OCI-LY3 (cell line): ENCODE measurements around the gene MFNG.

Source experiments
- H2AFZ ChIP-seq: fragments of 200-600, 300-600 bp; shearing (Covaris generic); 2 replicates; pipeline ENCODE4 v1.6.0; 2014; ENCODE audit warnings: antibody characterized with exemption, low read depth, low read length
- H3K27ac ChIP-seq: fragments of 200-600, 300-600 bp; sonication (generic); 2 replicates; pipeline ENCODE4 v1.5.1; 2014; ENCODE audit warnings: mild to moderate bottlenecking, low read length, moderate library complexity, mixed read lengths
- H3K27me3 ChIP-seq: fragments of 200-600, 300-600 bp; sonication (generic); 2 replicates; pipeline ENCODE4 v1.6.1; 2014; ENCODE audit warnings: low read depth, low read length, mixed read lengths
- H3K36me3 ChIP-seq: fragments of 200-600, 300-600 bp; sonication (generic); replicated peaks from 2 replicates; pipeline ENCODE3; 2014; ENCODE audit warnings: low read depth, low read length, mixed read lengths
- H3K4me1 ChIP-seq: fragments of 300-600, 200-600 bp; sonication (generic); 2 replicates; pipeline ENCODE4 v1.6.1; 2014; ENCODE audit warnings: low read length, mixed read lengths
- H3K4me2 ChIP-seq: fragments of 200-600, 300-600 bp; sonication (generic); 2 replicates; pipeline ENCODE4 v1.6.1; 2014; ENCODE audit warnings: low read length, mixed read lengths
- H3K4me3 ChIP-seq: fragments of 300-600, 200-600 bp; sonication (generic); 2 replicates; pipeline ENCODE4 v1.5.1; 2014; ENCODE audit warnings: antibody characterized with exemption, mild to moderate bottlenecking, low read length, moderate library complexity
- H3K79me2 ChIP-seq: fragments of 300-600, 200-600 bp; shearing (Covaris generic); 2 replicates; pipeline ENCODE4 v1.6.1; 2014; ENCODE audit warnings: mild to moderate bottlenecking, low read length, mixed read lengths
- H3K9ac ChIP-seq: fragments of 300-600, 200-600 bp; shearing (Covaris generic); 2 replicates; pipeline ENCODE4 v1.6.0; 2014; ENCODE audit warnings: mild to moderate bottlenecking, low read length, moderate library complexity
- H3K9me3 ChIP-seq: fragments of 200-600, 300-600 bp; shearing (Covaris generic); 2 replicates; pipeline ENCODE4 v1.6.1; 2014; ENCODE audit warnings: low read length, mixed read lengths; ENCODE audit not compliant: insufficient read depth
- H4K20me1 ChIP-seq: fragments of 200-600, 300-600 bp; sonication (generic); 2 replicates; pipeline ENCODE4 v1.6.1; 2016; ENCODE audit warnings: low read length, mixed read lengths; ENCODE audit not compliant: insufficient read depth
- EZH2phosphoT487 ChIP-seq: fragments of 200-600 bp; shearing (Covaris generic); IDR thresholded peaks from 2 replicates; pipeline ENCODE4 v1.6.1; 2018; ENCODE audit warnings: antibody characterized with exemption, mixed run types, low read depth
- TF ChIP-seq, protein P1 (sequence below): fragments of 200-600, 300-600 bp; sonication (generic); IDR thresholded peaks from 2 replicates; pipeline ENCODE4 v1.5.1; 2014; ENCODE audit warnings: antibody characterized with exemption, low read length, low read depth

MFNG gene

DNA sequence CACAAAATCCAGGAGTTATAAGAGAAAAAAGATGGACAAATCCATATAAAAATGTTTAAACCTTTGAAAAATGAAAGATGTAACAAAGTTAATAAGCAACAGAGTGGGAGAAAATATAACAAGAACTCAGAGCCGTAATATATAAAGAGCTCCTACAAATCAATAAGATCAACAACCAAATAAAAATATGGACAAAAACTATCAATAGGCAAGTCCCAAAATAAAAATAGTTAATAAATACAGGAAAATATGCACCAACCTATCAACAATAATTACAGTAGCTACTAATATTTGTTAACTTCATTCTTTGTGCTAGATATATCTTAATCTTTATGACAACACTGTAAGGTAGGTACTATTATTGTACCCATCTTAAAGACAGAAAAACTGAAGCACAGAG is 30.3 kb upstream of the MFNG start:
- Histone ChIP-seq H2AFZ (no peak overlapping the region), H3K36me3 (no peaks in the 10 kb centered on the region), H3K9me3 (no peaks in the 10 kb centered on the region), H3K9ac (no peak overlapping the region), H3K27me3 (peaks cover 16% of the 10 kb centered on the region), H4K20me1 (no peaks in the 10 kb centered on the region), H3K27ac (no peak overlapping the region), H3K79me2 (no peaks in the 10 kb centered on the region), H3K4me2 (no peak overlapping the region), H3K4me3 (no peak overlapping the region), H3K4me1 (no peaks in the 10 kb centered on the region)
- TF ChIP-seq, protein P1, sequence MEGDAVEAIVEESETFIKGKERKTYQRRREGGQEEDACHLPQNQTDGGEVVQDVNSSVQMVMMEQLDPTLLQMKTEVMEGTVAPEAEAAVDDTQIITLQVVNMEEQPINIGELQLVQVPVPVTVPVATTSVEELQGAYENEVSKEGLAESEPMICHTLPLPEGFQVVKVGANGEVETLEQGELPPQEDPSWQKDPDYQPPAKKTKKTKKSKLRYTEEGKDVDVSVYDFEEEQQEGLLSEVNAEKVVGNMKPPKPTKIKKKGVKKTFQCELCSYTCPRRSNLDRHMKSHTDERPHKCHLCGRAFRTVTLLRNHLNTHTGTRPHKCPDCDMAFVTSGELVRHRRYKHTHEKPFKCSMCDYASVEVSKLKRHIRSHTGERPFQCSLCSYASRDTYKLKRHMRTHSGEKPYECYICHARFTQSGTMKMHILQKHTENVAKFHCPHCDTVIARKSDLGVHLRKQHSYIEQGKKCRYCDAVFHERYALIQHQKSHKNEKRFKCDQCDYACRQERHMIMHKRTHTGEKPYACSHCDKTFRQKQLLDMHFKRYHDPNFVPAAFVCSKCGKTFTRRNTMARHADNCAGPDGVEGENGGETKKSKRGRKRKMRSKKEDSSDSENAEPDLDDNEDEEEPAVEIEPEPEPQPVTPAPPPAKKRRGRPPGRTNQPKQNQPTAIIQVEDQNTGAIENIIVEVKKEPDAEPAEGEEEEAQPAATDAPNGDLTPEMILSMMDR = no peak

- Histone ChIP-seq H3K4me3 (no peak overlapping the region), H3K4me1 (no peaks in the 10 kb centered on the region), H3K4me2 (no peak overlapping the region), H3K9ac (no peak overlapping the region), H3K36me3 (no peaks in the 10 kb centered on the region), H3K27me3 (peaks cover 15% of the 10 kb centered on the region), H2AFZ (no peak overlapping the region), H3K9me3 (no peaks in the 10 kb centered on the region), H3K79me2 (no peaks in the 10 kb centered on the region), H4K20me1 (no peaks in the 10 kb centered on the region), H3K27ac (no peak overlapping the region)
- TF ChIP-seq, protein P1 = no peak
- no peak for TF ChIP-seq EZH2phosphoT487
Measured at GRCh38 chr22:37515901-37516300, 29.7 kb upstream of the MFNG start.

DNA sequence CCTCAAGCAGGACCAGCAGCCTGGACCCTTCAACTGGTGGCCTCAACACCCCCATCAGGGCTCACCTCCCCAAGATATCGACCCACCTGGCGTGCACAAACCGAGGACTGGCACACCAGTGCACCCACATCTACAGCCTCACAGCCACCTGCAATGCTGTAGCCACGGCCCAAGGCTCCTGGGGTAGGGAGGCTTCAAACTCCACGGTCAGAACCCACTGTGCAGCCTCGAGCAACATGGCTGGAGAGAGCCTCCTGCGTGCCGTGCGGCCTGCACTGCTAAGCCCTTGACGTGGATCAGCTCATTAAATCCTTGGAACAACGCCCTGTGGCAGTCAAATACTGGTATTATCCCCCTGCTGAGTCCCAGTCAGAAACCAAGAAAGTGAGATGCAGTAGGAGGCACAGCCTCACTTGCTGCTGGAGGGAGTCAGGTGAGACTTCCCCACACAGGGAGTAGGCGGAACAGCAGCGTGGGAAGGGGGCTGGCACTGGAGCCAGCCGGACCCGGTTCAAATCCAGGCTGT is 28.4 kb upstream of the MFNG start:
- Histone ChIP-seq H2AFZ (no peak overlapping the region), H3K27ac (no peak overlapping the region), H3K4me2 (no peak overlapping the region), H3K4me1 (no peaks in the 10 kb centered on the region), H3K79me2 (no peaks in the 10 kb centered on the region), H3K4me3 (no peak overlapping the region), H3K9ac (no peak overlapping the region), H4K20me1 (no peaks in the 10 kb centered on the region), H3K9me3 (no peaks in the 10 kb centered on the region), H3K36me3 (no peaks in the 10 kb centered on the region), H3K27me3 (peaks cover 15% of the 10 kb centered on the region)
- TF ChIP-seq EZH2phosphoT487 = no peak
- TF ChIP-seq, protein P1 = no peak

DNA sequence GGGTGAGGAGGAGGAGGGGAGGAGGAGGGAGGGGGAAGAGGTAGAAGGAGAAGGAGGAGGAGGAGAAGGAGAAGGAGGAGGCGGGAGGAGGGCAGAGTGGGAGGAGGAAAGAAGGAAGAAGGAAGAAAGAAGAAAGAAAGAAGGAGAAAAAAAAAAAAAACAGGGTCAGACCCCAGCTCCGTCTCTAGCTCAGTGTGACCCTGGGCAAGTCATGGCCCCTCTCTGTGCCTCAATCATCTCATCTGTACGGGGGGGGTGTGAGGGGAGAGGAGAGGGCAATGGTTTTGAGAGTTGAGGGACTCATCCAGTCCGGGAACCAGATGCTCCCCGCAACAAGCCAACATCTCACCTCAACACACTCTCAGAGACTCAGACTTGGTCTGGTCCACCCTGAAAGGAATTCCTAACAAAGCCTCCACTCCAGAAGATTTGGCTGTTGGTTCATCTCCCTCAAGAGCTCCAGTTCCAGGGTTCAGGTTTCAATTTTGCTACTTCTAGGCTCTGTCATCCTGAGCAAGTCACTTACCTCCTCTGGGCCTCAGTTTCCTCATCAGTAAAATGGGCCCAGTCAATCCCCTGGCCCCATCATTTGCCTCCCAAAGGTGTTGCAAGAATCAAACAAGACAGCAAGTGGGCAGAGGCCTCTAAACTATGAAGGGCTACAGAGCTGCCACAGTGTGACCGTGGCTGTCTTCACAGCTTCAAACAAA is 25.4 kb upstream of the MFNG start:
- Histone ChIP-seq H4K20me1 (no peaks in the 10 kb centered on the region), H3K4me3 (no peak overlapping the region), H3K27me3 (peaks cover 21% of the 10 kb centered on the region), H3K36me3 (no peaks in the 10 kb centered on the region), H3K27ac (no peak overlapping the region), H3K4me2 (no peak overlapping the region), H2AFZ (no peak overlapping the region), H3K9me3 (no peaks in the 10 kb centered on the region), H3K9ac (no peak overlapping the region), H3K79me2 (no peaks in the 10 kb centered on the region), H3K4me1 (no peaks in the 10 kb centered on the region)
- TF ChIP-seq, protein P1 = no peak
- no peak for TF ChIP-seq EZH2phosphoT487
